ENCODE results near the gene PCDHA6. TPM values are rescaled to one million over a fixed set of nuclear protein-coding genes. Genes with fewer than 3 reads are reported as not detected.
"Not testable (repeated sequence)": the region's sequence is repeated elsewhere in the genome, so short reads cannot be mapped to it uniquely, and the experiment has no call there.

Gene PCDHA6
- total RNA-seq, 2 donors from 2014 or later: not detected

DNA sequence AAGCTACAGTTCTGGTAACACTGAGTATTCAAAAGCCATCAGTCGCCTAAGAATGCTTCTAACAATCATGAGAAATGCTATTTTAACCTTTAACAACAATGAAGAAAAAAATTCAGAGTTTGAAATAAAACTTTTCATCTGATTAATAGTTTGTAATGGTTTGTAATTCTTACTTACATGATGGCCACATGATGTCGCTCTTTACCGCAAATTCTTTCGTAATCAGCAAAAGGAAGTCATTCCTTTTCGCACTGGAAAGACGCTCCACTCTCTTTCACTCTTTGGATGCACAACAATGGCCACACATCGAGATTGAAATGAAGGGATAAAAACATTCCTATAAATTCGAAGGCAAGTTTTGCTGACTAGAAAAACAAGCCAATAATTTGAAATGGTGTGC lies 6.2 kb downstream of the PCDHA6 start, which contains the start of gene PCDHA7:
TSS of gene PCDHA7 (plus strand) at position 277 of the 400 bp plus-strand sequence. CDS start at position 392, 115 bp downstream.
- no peaks in the 10 kb centered on the region for H3K36me3 Mint-ChIP-seq (ENCODE audit: low read depth)
- no peak within 1 kb of the TSS for H3K27ac Mint-ChIP-seq
- no peak within 1 kb of the TSS for H3K4me3 Mint-ChIP-seq
- no peaks in the 10 kb centered on the region for H3K4me1 Mint-ChIP-seq
- no peak for ATAC-seq
- no peaks in the 10 kb centered on the region for H3K9me3 ChIP-seq (ENCODE audit: control insufficient read depth, low read length, poor library complexity, severe bottlenecking)
- no peak for DNase-seq
- peaks cover 8% of the 10 kb centered on the region for H3K27me3 Mint-ChIP-seq

- not testable (repeated sequence) for DNase-seq; H3K36me3 Mint-ChIP-seq (ENCODE audit: low read depth); H3K4me3 Mint-ChIP-seq; H3K4me1 Mint-ChIP-seq; H3K9me3 ChIP-seq (ENCODE audit: control insufficient read depth, low read length, poor library complexity, severe bottlenecking); H3K27ac Mint-ChIP-seq; ATAC-seq; H3K27me3 Mint-ChIP-seq
Measured at GRCh38 chr5:140834439-140835008, 6.8 kb downstream of the PCDHA6 start.

GRCh38 chr5:140835622-140836510 lies 8.1 kb downstream of the PCDHA6 start:
- Mint-ChIP-seq H3K4me3 (no peak overlapping the region), H3K36me3 (ENCODE audit: low read depth) (no peaks in the 10 kb centered on the region), H3K4me1 (no peaks in the 10 kb centered on the region), H3K27me3 (peaks cover 8% of the 10 kb centered on the region), H3K27ac (no peak overlapping the region)
- ATAC-seq: no peak
- no peaks in the 10 kb centered on the region for H3K9me3 ChIP-seq (ENCODE audit: control insufficient read depth, low read length, poor library complexity, severe bottlenecking)
- no peak for DNase-seq

- no peaks in the 10 kb centered on the region for H3K27me3 Mint-ChIP-seq
- H3K4me3 Mint-ChIP-seq: no peak within 1 kb of the TSS
- H3K27ac Mint-ChIP-seq: no peak within 1 kb of the TSS
- no peaks in the 10 kb centered on the region for H3K4me1 Mint-ChIP-seq
- H3K36me3 Mint-ChIP-seq (ENCODE audit: low read depth): no peaks in the 10 kb centered on the region
- DNase-seq (no peak), ATAC-seq (no peak)
- no peaks in the 10 kb centered on the region for H3K9me3 ChIP-seq (ENCODE audit: control insufficient read depth, low read length, poor library complexity, severe bottlenecking)
Measured at GRCh38 chr5:140840978-140841962, 13.5 kb downstream of the PCDHA6 start, which contains the start of gene PCDHA8. TSS of gene PCDHA8 (plus strand) at chr5:140841187. CDS start at chr5:140841322, 135 bp downstream.

- no peak for DNase-seq
- H3K9me3 ChIP-seq (ENCODE audit: control insufficient read depth, low read length, poor library complexity, severe bottlenecking): no peaks in the 10 kb centered on the region
- Mint-ChIP-seq H3K36me3 (ENCODE audit: low read depth) (peaks cover 2% of the 10 kb centered on the region), H3K4me1 (no peaks in the 10 kb centered on the region), H3K27me3 (peaks cover 15% of the 10 kb centered on the region), H3K4me3 (no peak overlapping the region), H3K27ac (no peak overlapping the region)
- ATAC-seq: no peak
Measured at GRCh38 chr5:140842798-140843733, 15.3 kb downstream of the PCDHA6 start.

DNA sequence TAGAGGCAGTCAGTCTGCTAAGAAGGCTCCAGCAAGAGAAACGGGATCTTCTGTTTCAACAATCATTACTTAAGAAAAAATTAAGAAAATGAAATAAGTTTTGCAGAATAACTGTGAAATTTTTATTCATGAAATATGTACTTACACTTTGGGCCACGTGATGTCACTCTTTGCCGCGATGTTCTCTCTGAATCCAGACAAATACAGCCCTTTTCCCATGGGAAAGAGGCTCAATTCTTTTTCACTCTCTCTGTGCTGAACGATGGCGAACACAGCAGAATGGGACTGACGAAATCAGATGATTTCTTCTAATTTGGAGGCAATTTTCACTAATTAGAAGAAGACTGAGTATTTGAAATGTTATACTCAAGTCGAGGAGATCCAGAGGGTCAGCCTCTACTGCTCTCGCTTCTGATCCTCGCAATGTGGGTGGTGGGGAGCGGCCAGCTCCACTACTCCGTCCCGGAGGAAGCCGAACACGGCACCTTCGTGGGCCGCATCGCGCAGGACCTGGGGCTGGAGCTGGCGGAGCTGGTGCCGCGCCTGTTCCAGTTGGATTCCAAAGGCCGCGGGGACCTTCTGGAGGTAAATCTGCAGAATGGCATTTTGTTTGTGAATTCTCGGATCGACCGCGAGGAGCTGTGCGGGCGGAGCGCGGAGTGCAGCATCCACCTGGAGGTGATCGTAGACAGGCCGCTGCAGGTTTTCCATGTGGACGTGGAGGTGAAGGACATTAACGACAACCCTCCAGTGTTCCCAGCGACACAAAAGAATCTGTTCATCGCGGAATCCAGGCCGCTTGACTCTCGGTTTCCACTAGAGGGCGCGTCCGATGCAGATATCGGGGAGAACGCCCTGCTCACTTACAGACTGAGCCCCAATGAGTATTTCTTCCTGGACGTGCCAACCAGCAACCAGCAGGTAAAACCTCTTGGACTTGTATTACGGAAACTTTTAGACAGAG lies 20.7 kb downstream of the PCDHA6 start, which contains the start of gene PCDHA9:
TSS of gene PCDHA9 (plus strand) at position 244 of the 964 bp plus-strand sequence. CDS start at position 358, 114 bp downstream.
- H3K36me3 Mint-ChIP-seq (ENCODE audit: low read depth); H3K27ac Mint-ChIP-seq; H3K4me1 Mint-ChIP-seq; DNase-seq; H3K4me3 Mint-ChIP-seq; ATAC-seq; H3K9me3 ChIP-seq (ENCODE audit: control insufficient read depth, low read length, poor library complexity, severe bottlenecking): not testable (repeated sequence)
- peaks cover 31% of the 10 kb centered on the region for H3K27me3 Mint-ChIP-seq

- ATAC-seq; H3K9me3 ChIP-seq (ENCODE audit: control insufficient read depth, low read length, poor library complexity, severe bottlenecking); H3K4me1 Mint-ChIP-seq; H3K27ac Mint-ChIP-seq; H3K36me3 Mint-ChIP-seq (ENCODE audit: low read depth); DNase-seq; H3K4me3 Mint-ChIP-seq: not testable (repeated sequence)
- peaks cover 38% of the 10 kb centered on the region for H3K27me3 Mint-ChIP-seq
Measured at GRCh38 chr5:140849831-140850634, 22.3 kb downstream of the PCDHA6 start.

GRCh38 chr5:140855772-140856674 lies 28.3 kb downstream of the PCDHA6 start, which contains the start of gene PCDHA10:
TSS of gene PCDHA10 (plus strand) at chr5:140855897. CDS start at chr5:140856049, 152 bp downstream.
- DNase-seq: no peak
- no peaks in the 10 kb centered on the region for H3K36me3 Mint-ChIP-seq (ENCODE audit: low read depth)

DNA sequence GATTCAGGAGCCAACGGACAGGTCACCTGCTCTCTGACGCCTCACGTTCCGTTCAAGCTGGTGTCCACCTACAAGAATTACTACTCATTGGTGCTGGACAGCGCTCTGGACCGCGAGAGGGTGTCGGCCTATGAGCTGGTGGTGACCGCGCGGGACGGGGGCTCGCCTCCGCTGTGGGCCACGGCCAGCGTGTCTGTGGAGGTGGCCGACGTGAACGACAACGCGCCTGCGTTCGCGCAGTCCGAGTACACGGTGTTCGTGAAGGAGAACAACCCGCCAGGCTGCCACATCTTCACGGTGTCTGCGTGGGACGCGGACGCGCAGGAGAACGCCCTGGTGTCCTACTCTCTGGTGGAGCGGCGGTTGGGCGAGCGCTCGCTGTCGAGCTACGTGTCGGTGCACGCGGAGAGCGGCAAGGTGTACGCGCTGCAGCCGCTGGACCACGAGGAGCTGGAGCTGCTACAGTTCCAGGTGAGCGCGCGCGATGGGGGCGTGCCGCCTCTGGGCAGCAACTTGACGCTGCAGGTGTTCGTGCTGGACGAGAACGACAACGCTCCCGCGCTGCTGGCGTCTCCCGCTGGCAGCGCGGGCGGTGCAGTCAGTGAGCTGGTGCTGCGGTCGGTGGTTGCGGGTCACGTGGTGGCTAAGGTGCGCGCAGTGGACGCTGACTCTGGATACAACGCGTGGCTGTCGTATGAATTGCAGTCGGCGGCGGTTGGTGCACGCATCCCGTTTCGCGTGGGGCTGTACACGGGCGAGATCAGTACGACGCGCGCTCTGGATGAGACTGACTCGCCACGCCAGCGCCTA lies 29.6 kb downstream of the PCDHA6 start:
- H3K27ac Mint-ChIP-seq: no peak overlapping the region
- H3K9me3 ChIP-seq (ENCODE audit: control insufficient read depth, low read length, poor library complexity, severe bottlenecking): peaks cover 3% of the 10 kb centered on the region
- H3K4me3 Mint-ChIP-seq: no peak overlapping the region
- no peaks in the 10 kb centered on the region for H3K4me1 Mint-ChIP-seq
- H3K36me3 Mint-ChIP-seq (ENCODE audit: low read depth): no peaks in the 10 kb centered on the region
- H3K27me3 Mint-ChIP-seq: peaks cover 28% of the 10 kb centered on the region
- ATAC-seq (no peak), DNase-seq (no peak)

More at GRCh38 chr5:140855772-140856674, 28.3 kb downstream of the PCDHA6 start, which contains the start of gene PCDHA10:
- Mint-ChIP-seq H3K4me3 (no peak within 1 kb of the TSS), H3K4me1 (no peaks in the 10 kb centered on the region), H3K27me3 (peaks cover 25% of the 10 kb centered on the region), H3K27ac (no peak within 1 kb of the TSS)
- ATAC-seq: no peak
- H3K9me3 ChIP-seq (ENCODE audit: control insufficient read depth, low read length, poor library complexity, severe bottlenecking): no peaks in the 10 kb centered on the region
